Hepatocyte (in vitro differentiated cells): Measurements from ENCODE around the gene CFAP70.

ENCODE experiments used
- EZH2 ChIP-seq: fragments of 200-600 bp; sonication (generic); IDR thresholded peaks from 2 replicates; pipeline ENCODE4 v1.6.1; 2016; ENCODE audit warnings: antibody characterized with exemption, mild to moderate bottlenecking, borderline replicate concordance
- EZH2phosphoT487 ChIP-seq: fragments of 200-600 bp; sonication (generic); IDR thresholded peaks from one replicate; pipeline ENCODE4 v1.6.1; 2018; ENCODE audit warnings: antibody characterized with exemption, mild to moderate bottlenecking, low read depth, moderate library complexity; ENCODE audit not compliant: unreplicated experiment, severe bottlenecking
- TF ChIP-seq, protein P1 (sequence below): fragments of 200-600 bp; sonication (generic); IDR thresholded peaks from 2 replicates; pipeline ENCODE4 v1.5.1; 2016; ENCODE audit warnings: antibody characterized with exemption, mild to moderate bottlenecking; ENCODE audit not compliant: poor library complexity

DNA sequence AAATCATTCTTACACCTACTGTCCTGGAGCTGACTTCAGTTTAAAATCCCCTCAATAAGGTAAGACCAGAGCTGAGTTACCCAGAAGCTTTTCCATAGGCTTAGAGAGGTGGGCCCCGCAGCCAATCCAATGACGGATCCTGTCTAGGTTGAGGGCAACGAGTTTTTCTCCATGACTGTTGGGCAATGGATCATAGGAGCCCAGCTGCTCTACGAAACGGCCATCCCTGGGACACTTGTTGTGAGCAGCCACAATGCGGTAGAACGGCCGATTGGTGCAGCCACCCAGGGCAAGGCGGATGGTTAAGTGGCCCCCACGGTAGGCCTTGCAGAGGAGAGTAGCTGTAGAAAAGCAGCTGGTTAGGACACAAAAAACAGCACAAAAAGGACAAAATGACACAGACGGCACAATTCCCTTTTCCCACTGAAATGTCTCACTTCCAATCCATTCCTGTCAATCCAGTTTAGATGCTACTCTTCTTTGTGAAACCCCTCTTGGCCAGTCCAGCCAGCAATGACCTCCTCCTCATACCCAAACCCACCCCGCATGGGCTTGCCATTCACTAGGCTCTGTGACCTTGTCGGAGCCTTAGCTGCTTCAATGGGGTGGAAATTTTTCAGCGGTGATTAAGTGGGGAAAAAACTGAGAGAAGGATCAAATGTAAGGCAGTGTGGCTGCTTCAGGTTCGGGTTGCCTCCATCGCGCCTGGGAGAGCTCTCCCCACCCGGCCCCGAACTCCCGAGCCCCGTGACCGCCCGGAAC lies 106.8 kb downstream of the CFAP70 start:
- TF ChIP-seq, protein P1, sequence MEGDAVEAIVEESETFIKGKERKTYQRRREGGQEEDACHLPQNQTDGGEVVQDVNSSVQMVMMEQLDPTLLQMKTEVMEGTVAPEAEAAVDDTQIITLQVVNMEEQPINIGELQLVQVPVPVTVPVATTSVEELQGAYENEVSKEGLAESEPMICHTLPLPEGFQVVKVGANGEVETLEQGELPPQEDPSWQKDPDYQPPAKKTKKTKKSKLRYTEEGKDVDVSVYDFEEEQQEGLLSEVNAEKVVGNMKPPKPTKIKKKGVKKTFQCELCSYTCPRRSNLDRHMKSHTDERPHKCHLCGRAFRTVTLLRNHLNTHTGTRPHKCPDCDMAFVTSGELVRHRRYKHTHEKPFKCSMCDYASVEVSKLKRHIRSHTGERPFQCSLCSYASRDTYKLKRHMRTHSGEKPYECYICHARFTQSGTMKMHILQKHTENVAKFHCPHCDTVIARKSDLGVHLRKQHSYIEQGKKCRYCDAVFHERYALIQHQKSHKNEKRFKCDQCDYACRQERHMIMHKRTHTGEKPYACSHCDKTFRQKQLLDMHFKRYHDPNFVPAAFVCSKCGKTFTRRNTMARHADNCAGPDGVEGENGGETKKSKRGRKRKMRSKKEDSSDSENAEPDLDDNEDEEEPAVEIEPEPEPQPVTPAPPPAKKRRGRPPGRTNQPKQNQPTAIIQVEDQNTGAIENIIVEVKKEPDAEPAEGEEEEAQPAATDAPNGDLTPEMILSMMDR = no peak
- TF ChIP-seq EZH2 (no peak), EZH2phosphoT487 (no peak)
